ENCODE results near the gene GPATCH2L.

Gene GPATCH2L

DNA sequence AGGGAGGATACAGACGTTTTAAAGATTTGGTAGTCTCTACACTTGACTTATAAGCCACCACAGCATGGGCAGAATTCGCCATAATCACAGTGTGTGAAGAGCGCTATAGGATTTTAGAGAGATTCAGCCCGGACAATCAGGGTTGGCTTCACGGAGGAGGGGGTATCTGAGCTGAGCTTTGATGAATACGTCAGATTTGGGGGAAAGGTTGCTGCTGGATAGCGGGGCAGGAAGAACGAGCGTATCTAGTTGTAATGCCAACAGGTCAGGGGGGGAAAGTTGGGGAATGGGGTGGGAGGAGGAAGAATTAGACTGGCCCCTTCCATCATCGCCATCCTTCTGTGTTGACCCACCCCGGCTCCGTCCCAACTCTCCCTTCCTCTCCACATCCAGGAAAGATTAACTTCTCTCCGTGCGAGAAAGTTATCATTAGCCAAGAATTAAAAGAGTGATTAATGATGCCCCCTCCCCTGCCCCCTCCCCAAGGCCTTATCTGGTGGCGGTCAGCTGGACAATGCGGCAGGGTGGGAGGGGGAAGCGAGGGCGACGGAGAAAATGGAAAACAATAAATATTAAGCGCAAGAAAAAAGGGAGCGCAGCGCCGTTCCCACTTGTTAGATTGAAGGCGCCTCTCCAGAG lies 13.5 kb upstream of the GPATCH2L start:
- no peak for DNase-seq

DNA sequence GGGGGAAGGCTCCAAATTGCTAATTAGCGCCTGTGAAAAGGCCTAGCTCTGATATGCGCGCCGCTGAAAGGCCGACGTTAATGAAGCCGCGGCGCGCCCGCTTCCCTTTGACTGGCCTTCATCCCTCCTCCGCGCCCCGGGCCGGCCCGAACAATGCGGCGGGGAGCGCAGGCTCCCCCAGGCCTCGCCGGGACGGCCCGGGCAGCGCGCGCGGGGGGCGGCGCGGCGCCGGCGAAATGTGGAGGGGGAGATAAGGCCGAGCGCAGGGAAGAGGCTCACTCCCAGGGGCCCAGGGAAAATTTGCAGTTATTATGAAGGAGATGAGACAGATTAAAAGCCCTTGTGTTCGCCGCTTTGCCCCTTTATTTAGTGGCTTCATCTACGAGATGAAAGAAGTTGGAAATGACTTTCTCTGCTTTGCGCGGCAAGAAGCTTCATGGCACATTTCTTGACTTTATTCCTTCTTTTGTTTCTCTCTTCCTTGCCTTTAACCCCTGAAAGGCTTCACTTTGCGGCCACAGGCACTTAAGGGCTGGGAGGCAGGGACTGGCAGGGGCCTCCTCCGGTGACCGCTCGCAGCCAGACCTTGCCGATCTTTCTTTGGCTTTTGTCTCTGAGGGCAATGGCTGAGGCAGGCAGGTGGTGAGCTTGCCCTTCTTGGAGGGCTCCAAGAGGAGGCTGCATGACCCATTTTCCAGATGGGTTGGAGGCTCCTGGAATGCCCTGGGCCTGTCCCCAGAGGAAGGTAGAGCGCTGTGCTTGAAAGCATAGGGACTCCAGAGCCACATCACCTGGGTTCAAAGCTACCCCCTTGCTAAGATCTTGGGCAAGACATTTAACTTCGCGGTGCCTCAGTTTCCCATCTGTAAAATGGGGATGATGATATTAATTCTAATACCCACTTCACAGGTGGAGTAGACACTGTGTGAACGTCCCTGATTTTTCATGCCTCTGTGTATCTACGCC lies 12.7 kb upstream of the GPATCH2L start:
- DNase-seq = no peak

DNA sequence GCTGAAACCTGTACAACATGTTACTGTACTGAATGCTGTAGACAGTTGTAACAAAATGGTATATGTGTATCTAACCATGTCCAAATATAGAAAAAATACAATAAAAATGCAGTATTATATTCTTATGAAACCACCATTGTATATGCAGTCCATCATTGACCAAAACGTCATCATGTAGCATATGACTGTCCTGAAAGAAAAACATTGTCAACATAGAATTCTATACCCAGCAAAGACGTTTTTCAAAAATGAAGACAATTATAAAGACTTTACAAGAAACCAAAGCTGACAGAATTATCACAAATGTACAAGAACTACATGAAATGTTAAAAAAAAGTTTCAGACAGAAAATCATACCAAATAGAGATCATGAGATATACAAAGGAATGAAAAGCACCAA lies 8.1 kb upstream of the GPATCH2L start:
- no peak for DNase-seq

DNA sequence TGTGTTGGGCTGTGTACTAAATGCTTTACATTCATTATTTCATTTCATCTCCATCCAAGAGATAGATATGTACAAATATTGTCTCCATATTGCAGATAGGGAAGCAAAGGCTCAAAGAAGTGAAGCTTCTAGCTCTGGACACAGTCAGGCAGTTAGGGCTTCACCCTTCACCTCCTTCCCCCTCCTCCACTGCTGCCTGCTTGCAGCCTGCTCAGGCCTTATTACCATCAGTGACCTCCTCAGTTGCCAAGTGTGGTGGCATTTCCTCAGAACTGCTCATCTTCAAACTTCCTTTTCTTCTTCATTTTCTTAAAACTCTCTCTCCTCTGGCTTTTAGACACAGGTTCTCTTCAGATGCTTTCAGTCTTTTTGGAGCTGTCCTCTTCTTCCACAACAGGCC lies 4.7 kb upstream of the GPATCH2L start:
- no peak for DNase-seq

DNA sequence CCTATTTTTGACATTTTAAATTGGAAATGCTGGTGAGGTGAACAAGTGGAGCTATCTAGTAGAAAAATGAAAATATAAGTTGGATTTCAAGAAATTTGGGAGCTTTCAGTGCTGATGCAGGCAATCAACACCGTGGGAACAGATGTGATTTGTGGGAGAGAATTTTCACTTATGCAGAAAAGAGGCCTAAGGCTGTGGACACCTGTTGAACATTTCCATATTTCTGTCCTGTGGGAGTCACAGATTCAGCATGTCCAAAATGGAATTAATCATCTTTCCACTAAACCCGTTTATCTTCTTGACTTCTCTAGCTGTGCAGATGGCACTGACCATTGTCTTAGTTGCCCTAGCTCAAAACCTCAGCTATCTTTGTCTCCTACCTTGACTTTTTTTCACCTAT lies 2.5 kb upstream of the GPATCH2L start:
- DNase-seq = no peak

DNA sequence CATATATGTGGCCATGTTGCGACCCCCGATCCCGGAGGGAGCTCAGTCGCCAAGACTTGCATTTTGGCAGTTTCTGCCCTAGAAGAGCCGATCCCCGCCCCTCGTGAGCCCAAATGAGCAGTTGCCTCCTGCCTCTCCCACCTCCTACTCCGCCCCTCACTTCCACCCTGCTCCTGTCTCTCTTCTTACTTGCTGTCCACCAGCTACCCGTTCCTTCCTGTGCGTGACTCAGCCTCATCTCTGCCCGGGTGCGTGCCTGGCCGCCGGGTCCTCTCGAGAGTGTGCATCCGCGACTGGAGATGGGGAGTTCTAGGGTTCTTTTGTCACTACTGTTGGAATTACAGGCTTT lies 585 bp downstream of the GPATCH2L start:
- peak; percentile 70 for DNase-seq

DNA sequence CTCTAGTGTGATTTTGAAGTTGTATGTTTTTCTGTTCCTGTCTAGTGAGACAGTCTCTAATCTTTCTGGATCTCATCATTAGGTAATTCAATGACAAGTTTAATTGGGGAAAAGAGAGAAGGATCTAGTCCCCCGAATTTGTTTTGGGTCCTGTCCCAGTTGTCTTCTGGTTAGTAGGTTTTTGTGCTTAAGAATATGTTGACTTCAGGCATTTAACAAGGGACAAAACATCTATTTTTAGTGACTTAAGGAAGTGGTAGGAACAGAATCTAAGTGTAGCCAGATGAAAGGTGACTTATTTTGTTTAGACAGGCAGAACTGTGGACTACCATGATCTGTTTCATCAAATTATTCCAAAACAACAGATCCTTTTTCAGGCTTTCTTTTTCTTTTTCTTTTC lies 2.2 kb downstream of the GPATCH2L start:
- DNase-seq = no peak

DNA sequence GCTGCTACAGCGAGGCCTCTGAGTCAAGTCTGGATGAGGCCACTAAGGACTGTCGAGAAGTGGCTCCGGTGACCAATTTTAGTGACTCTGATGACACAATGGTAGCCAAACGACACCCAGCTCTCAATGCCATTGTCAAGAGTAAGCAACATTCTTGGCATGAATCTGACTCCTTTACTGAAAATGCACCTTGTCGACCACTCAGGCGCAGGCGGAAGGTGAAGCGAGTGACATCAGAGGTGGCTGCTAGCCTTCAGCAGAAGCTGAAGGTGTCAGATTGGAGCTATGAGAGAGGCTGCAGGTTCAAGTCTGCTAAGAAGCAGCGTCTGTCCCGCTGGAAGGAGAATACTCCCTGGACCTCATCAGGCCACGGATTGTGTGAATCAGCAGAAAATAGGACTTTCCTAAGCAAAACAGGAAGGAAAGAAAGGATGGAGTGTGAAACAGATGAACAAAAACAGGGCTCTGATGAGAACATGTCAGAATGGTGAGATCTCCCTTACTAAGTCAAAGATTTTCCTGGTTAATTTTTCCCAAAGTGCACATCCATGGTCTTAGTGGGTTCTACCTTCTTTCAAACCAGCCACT lies 2.9 kb downstream of the GPATCH2L start:
- DNase-seq = no peak

DNA sequence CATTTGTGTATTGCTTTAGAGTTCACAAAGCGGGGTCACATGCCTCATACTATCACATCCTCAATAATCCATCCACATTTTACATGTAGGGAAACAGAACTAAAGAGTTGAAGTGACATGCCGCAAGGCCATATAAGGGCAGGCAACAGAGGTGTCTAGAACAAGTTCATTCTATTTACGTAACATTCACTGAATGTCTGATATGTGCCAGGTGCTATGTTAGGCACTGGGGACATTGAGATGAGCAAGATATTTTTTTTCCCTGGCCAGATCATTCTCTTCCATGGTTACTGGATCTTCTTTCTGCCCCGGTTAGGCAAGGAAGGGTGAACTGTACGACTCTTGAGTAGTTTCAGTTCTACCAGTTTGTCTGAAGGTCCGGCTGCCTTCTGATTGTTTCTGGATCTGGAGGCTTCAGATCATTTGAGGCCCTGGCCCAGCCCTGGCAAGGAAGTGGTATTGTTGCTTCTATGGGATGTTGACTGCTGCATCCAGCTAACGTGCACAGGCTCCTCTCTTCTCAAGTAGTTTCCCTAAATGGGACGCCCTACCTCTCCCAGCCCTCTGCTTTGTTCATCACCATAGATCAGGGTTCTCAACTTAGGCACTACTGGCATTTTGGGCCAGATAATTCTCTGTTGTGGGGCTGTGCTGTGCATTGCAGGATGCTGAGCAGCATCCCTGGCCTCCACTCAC lies 12.1 kb downstream of the GPATCH2L start:
- no peak for DNase-seq

DNA sequence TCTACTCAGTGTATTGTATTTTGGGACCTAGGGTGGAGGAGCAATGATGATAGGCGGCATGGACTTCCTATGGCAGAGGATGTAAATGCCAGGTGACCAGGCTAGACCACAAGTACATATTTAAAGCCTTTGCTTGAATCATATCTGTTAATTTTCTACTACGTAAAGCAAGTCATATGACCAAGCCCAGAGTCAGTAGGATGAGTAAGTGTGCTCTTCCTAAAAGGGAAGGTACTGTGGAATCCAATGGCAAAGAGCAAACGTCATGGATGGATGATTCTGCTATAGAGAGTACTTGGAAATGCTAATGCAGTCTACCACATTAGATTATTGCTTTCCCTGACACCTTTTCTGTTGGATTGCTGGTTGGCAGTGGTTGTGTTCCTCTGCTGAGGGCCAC lies 16.8 kb downstream of the GPATCH2L start:
- DNase-seq = no peak

DNA sequence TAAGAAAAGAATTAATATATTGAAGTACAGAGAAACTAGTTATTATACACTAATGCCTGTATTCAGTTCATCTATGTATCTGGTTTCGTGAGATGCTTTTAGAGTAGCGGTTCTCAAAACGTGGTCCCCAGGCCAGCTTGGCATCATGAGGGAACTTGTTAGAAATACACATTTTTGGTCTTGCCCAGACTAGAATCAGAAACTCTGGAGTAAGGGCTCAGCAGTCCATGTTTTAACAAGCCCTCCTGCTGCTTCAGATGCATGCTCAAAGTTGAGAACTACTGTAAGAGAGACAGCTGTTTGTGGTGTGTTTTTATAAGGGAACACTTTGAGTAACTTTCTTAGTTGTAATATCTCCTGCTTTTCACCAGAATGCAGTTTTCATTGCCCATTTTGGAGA lies 18.1 kb downstream of the GPATCH2L start:
- no peak for DNase-seq

DNA sequence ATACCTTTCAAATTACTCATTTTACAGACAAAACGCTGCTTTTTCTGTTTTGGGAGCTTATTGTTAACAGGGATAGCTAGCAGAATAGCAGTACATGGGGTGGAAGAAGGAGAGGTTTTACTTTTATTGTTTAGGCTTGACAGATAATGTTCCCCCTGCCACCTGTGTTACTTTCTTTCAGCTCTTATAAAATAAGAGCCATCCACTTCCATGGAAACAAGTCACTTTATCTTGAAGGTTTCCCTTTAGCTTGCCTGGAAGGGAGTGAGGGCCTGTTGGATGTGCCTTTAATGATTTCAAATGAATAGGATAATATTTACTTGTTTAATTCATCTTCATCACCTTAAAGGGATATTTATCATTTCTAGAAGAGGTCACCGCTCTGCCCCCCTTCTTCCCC lies 23.3 kb downstream of the GPATCH2L start:
- no peak for DNase-seq

DNA sequence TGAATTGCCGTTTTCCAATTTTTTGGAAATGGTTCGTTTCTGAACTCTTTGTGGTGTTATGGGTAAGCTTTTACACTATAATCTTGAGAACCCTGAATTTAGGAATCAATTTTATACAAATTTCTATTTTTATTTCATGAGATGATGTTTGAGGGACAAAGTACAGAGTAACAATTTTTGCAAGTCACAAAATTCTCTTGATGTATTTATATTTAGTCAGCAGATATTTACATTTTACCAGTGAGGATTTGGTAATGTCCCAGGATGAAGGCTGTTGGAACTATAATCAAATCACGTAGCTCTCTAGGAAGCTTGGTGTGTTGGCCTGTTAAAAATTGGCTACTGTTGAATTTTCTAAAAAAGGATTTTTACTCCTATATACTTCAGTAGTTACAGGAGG lies 24.2 kb downstream of the GPATCH2L start:
- no peak for DNase-seq

DNA sequence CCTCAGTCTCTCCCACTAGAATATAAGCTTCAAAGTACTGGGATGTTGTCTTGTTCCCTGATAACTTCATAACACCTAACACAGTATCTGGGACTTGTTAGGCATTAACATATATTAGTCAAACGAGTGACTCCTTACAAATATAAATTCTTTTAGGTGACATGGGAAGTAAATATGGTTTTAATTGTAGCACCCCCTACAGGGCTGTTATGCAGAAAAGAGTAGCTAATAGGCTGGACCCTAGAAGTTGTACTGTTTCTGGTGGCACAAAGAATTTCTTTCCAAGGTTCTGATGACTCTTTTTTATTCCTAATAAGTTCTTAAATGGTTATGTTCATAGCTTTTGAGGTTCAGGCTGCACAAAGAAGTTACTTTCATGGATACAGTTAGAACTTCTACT lies 29.8 kb downstream of the GPATCH2L start:
- no peak for DNase-seq

DNA sequence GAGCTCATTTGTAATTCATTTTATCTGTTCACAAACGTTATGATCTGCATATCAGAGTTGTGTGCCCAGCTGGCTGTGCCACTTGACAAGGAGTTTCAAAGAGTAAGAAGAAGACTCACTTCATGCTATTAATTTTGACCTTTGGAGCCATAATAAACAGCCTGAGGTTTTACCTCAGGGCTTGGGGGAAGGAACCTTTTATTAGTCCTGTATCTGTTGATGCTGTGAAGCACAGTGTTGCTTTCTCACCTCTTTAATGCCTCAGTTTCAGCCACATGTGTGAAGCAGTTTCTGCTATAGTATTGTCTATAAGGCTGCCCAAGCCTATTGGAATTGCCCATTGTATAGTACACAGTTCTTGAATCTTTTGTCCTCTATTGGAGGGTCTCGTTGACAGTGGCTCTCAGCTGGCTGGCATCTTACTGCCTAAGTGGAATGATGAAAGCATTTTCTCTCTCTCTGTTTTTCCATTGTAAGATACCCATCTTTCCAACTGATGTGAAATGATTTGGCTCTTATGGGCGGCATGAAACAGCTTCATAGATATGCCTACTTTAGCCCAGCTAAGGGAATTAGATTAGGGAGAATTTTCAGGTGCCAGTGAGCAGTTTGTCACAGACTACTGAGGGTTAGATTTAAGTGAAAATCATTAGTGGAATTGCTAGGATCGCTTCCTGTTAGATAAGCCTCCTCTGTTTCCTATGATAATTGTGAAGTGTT lies 34.7 kb downstream of the GPATCH2L start:
- DNase-seq = no peak

DNA sequence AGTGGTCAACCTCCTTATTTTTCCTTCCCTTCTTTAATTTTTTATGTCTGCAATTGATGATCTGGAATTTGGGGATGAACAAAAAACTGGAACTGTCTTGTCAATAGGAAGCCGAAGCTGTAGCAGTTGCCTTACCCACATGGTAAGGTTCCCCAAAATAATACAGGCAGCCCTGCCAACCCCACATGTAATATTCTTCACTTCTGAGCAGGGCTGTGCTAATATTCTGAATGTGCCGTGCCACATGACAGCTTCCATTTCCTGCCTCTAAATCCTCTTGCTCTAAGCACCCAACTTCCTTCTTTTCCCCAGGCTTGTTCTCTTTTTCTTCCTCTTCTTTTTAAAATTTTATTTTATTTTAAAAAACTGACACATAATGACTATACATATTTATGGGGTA lies 39.6 kb downstream of the GPATCH2L start:
- DNase-seq = no peak

DNA sequence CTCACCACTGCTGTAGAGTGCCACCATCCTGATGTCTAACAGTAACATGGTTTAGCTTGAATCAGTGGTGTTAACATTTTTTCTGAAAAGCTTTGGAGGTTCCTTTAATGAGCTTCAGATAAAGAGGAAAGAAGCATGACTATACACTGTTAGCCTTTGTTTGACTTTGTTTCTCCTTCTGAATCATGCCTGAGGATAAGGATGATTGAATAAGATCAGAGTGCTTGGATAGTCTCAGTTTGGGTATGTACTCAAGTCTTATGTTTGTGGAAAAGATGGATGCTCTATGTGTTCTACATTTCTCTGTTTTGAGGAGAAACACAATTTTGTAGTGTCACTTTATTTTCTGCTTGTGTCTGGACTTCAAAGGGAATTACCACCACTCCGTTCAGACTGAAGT lies 42.0 kb downstream of the GPATCH2L start:
- DNase-seq = no peak

DNA sequence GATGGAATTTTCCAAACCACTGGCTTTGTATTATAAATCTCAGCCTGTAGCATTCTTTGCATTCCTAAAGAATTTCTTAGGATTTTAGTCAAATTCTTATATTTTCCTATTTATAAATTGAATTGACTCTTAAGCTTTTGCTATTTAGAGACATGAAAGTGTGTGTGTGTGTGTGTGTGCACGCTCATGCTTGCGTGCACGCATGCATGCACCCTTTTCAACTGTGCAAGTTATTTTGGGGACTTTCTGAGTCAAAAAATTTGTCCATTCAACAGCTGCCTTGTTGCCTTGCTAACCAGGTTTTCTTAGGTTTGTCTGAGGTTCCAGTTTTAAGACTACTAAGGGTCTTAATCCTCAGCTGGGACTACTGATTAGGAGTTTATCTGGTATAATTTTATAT lies 42.6 kb downstream of the GPATCH2L start:
- DNase-seq = no peak

DNA sequence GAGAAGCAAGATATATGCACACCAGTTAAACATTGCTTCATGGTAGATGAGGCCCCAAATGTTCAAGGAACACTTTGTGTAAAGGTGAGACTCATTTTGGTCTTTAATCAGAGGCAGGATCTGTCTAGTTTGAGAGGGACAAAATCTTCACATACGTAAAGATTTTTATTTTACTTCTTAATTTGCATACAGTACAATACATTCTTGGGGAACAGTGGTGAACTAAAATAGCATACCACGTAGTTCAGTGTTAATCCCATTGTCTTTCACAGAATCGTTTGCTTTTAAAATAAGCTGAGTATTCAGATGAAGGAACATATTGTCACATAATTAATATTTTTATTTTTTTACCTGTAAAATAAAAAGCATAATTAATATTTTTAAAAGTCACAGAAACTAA lies 43.3 kb downstream of the GPATCH2L start:
- DNase-seq = no peak

DNA sequence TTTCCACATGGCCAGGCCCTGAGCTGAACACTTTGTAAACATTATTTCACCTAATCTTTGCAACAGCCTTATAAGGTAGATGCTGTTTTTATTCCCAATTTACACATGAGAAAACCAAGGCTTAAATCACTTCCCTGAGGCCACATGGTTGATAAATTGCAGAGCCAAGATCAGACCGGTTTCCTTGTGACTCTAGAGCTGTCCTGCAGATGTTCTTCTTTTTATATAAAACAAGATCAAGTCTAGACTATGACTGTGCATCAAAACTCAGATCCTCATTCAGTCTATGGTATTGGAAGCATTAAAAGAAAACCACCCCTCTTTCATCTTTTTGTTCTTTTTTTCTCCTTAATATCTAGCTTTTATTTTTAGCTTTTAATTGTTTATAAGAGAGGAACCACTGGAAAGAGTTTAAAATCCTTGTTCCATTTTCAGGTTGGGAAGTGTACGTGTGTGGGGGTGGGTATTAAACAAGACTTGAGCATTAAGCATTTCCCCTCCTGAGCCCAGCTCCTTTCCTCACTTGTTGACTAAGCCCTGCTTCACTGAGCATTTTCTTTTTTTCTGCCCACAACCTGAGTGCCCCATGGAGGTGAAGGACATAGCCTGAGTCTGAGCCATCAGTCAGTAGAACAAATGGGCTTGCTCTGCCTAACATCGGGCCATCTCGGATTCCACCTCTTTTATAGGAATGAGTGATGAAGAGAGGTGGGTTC lies 45.4 kb downstream of the GPATCH2L start:
- DNase-seq = no peak

DNA sequence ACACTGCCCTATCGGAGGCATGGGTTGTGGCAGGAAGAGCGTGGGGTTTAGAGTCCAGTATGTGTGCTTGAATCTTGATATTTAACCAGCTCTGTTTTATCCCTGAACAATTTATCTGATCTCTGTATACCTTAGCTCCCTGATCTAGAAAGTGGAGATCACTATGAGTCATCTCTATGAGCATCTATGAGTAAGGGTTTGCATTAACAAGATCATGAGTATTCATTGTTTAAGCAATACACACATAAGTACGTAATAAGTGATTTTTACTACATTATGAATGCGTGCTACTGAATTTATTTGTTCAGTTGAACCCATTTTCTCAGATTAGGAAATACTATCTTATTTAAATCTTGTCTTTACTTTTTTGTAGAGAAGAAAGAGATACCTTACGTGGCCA lies 49.4 kb downstream of the GPATCH2L start:
- no peak for DNase-seq
